K562 (cell line): Measurements from ENCODE around the gene HYAL1. TPM values are rescaled to one million over a fixed set of nuclear protein-coding genes. Genes with fewer than 3 reads are reported as not detected.

ENCODE experiments used
- ATAC-seq: fragments of 200-7000 bp; cut with Tn5 transposase; 3 replicates; pipeline ENCODE4 v1.9.1; 2020; ENCODE audit warnings: moderate library complexity
- BruUV-seq: library from RNA; stranded (reverse); fragments of 400-500 nt; replicated peaks from 2 replicates; lab custom pipeline; 2021; lab: Mats Ljungman, UMichigan
- CTCF ChIA-PET: fragments of 300-600 bp; formaldehyde crosslinking; extraction: SDS; loops from one replicate; lab custom pipeline; 2021; ENCODE audit warnings: low intra/inter-chr PET ratio; lab: Yijun Ruan, JAX
- POLR2A ChIA-PET: fragments of 300-600, 350-650 bp; sonication (Branson Sonifier 250); formaldehyde crosslinking; extraction: SDS; loops from one replicate; lab custom pipeline; 2021; ENCODE audit warnings: antibody characterized with exemption, inconsistent platforms; lab: Yijun Ruan, JAX
- DNase-seq, 4 experiments: peaks; one replicate each; pipeline versions ENCODE4 v3.0.0 to v3.0.0-alpha.2; 2011 to 2018; ENCODE audit warnings: low spot score in 3 of 4, mixed read lengths in 3 of 4; ENCODE audit errors: extremely low read depth in 1 of 4
- FAIRE-seq: peaks from 2 replicates; lab custom pipeline; 2011; peaks lifted over from hg19 to GRCh38; lab: Jason Lieb, UNC
- H2AFZ ChIP-seq: 2 replicates; pipeline ENCODE4 v1.6.0; 2011; ENCODE audit warnings: low read depth, low read length, control low read depth, inconsistent platforms
- H3K27ac ChIP-seq: fragments of 200-600 bp; 3 replicates; pipeline ENCODE4 v1.8.0; 2011; ENCODE audit warnings: low read depth, mild to moderate bottlenecking, control low read depth, inconsistent platforms, low read length, moderate library complexity, mixed read lengths; ENCODE audit errors: extremely low read depth
- H3K27me3 ChIP-seq, 2 experiments: fragments of 300-600 bp in 1 of 2; 2 replicates in 1 of 2; 3 replicates in 1 of 2; pipeline versions ENCODE4 v1.6.0 to v1.8.0; 2011; ENCODE audit warnings: inconsistent platforms in 2 of 2, low read length in 2 of 2, mild to moderate bottlenecking in 1 of 2, mixed read lengths in 1 of 2, moderate library complexity in 1 of 2; ENCODE audit not compliant: control insufficient read depth in 2 of 2, insufficient read depth in 2 of 2
- H3K36me3 ChIP-seq: fragments of 300-600 bp; 3 replicates; pipeline ENCODE4 v1.8.0; 2011; ENCODE audit warnings: mild to moderate bottlenecking, low read length, inconsistent platforms; ENCODE audit not compliant: control insufficient read depth, insufficient read depth
- H3K4me1 ChIP-seq, 2 experiments: fragments of 200-600 bp in 1 of 2; replicated peaks in 1 of 2; 2 replicates in 1 of 2; 3 replicates in 1 of 2; pipeline versions ENCODE4 v1.5.1 to v1.8.0; 2011; ENCODE audit warnings: inconsistent platforms in 2 of 2, low read length in 2 of 2, mild to moderate bottlenecking in 1 of 2, mixed read lengths in 1 of 2, moderate library complexity in 1 of 2; ENCODE audit not compliant: control insufficient read depth in 2 of 2, insufficient read depth in 2 of 2
- H3K4me2 ChIP-seq: 2 replicates; pipeline ENCODE4 v1.6.1; 2011; ENCODE audit warnings: low read length, control low read depth, inconsistent platforms, mixed read lengths; ENCODE audit not compliant: insufficient read depth
- H3K4me3 ChIP-seq: fragments of 200-600 bp; sonication (generic), shearing (Covaris generic); 2 replicates; pipeline ENCODE4 v1.5.1; 2016; ENCODE audit warnings: control low read depth, inconsistent platforms
- H3K79me2 ChIP-seq: fragments of 200-600 bp; 3 replicates; pipeline ENCODE4 v1.8.0; 2011; ENCODE audit warnings: low read length, inconsistent platforms; ENCODE audit not compliant: control insufficient read depth, insufficient read depth
- H3K9ac ChIP-seq, 2 experiments: 2 replicates each; pipeline versions ENCODE4 v1.6.0 to v1.6.1; 2011; ENCODE audit warnings: low read depth in 2 of 2, low read length in 2 of 2, control low read depth in 1 of 2, inconsistent platforms in 1 of 2, mild to moderate bottlenecking in 1 of 2, mixed read lengths in 1 of 2; ENCODE audit not compliant: insufficient read depth in 1 of 2
- H3K9me1 ChIP-seq: one replicate; pipeline ENCODE4 v1.6.0; 2011; ENCODE audit warnings: inconsistent platforms, mild to moderate bottlenecking, low read length, moderate library complexity; ENCODE audit not compliant: control insufficient read depth, insufficient read depth
- H3K9me3 ChIP-seq: replicated peaks from 2 replicates; pipeline ENCODE4 v1.5.1; 2011; ENCODE audit warnings: low read depth, low read length, inconsistent platforms; ENCODE audit not compliant: control insufficient read depth, insufficient read depth
- H4K20me1 ChIP-seq: replicated peaks from 2 replicates; pipeline ENCODE4 v1.6.1; 2011; ENCODE audit warnings: low read length, inconsistent platforms, mixed read lengths; ENCODE audit not compliant: control insufficient read depth, insufficient read depth
- CSDE1 ChIP-seq, 2 experiments: fragments of 450-650 bp; IDR thresholded peaks; 2 replicates each; pipeline ENCODE4 v1.6.1; 2016; ENCODE audit warnings: mild to moderate bottlenecking in 1 of 2
- CXXC5 ChIP-seq: fragments of 250-450 bp; sonication (Bioruptor Pico); IDR thresholded peaks from 2 replicates; pipeline ENCODE4 v1.8.0; 2022; ENCODE audit warnings: inconsistent platforms, mild to moderate bottlenecking, moderate library complexity
- FOXJ2 ChIP-seq: fragments of 200-800 bp; sonication (Bioruptor generic); IDR thresholded peaks from 2 replicates; pipeline ENCODE4 v1.6.1; 2016; ENCODE audit warnings: missing genetic modification characterization, missing compliant biosample characterization
- GABPA ChIP-seq: fragments of 200-800 bp; sonication (Bioruptor generic); conservative IDR thresholded peaks from 2 replicates; pipeline ENCODE4 v1.6.1; 2016; ENCODE audit warnings: low read depth, missing genetic modification characterization, missing compliant biosample characterization
- KAT8 ChIP-seq: fragments of 450-650 bp; IDR thresholded peaks from 2 replicates; pipeline ENCODE4 v1.6.1; 2016; ENCODE audit warnings: low read depth, mild to moderate bottlenecking
- MBD2 ChIP-seq: sonication (generic); IDR thresholded peaks from 2 replicates; pipeline ENCODE4 v1.6.1; 2016; ENCODE audit warnings: low read depth, borderline replicate concordance
- PHB ChIP-seq: fragments of 250-450 bp; sonication (Bioruptor Pico); IDR thresholded peaks from 2 replicates; pipeline ENCODE4 v1.5.0; 2021
- PHB2 ChIP-seq: fragments of 450-650 bp; IDR thresholded peaks from 2 replicates; pipeline ENCODE4 v1.6.1; 2017; ENCODE audit warnings: low read depth
- PURB ChIP-seq: sonication (generic); formaldehyde crosslinking; IDR thresholded peaks from 2 replicates; pipeline ENCODE4 v1.9.0; 2021; ENCODE audit warnings: low read depth, mild to moderate bottlenecking, missing genetic modification reagents
- SAFB ChIP-seq: fragments of 200-400 bp; formaldehyde crosslinking; IDR thresholded peaks from 2 replicates; pipeline ENCODE4 v1.6.1; 2017; ENCODE audit warnings: low read depth, low read length, borderline replicate concordance
- SAFB2 ChIP-seq: fragments of 200-400 bp; formaldehyde crosslinking; IDR thresholded peaks from 2 replicates; pipeline ENCODE4 v1.6.1; 2018; ENCODE audit warnings: borderline replicate concordance, low read length, low read depth, moderate library complexity; ENCODE audit not compliant: severe bottlenecking
- TSC22D4 ChIP-seq: fragments of 450-650 bp; IDR thresholded peaks from 2 replicates; pipeline ENCODE4 v1.6.1; 2016; ENCODE audit warnings: missing genetic modification characterization, missing biosample characterization, control low read depth
- XRCC4 ChIP-seq: IDR thresholded peaks from one replicate; pipeline ENCODE4 v1.6.1; 2011; ENCODE audit not compliant: insufficient read depth, insufficient read length; ENCODE audit errors: extremely low read depth
- ZFP30 ChIP-seq: fragments of 250-450 bp; sonication (Bioruptor Pico); IDR thresholded peaks from 2 replicates; pipeline ENCODE4 v1.8.0; 2022; ENCODE audit warnings: moderate library complexity, mild to moderate bottlenecking, inconsistent platforms, borderline replicate concordance
- ZKSCAN3 ChIP-seq: fragments of 250-450 bp; sonication (Bioruptor Pico); IDR thresholded peaks from 2 replicates; pipeline ENCODE4 v1.4.0; 2020
- ZNF12 ChIP-seq: sonication (generic); formaldehyde crosslinking; IDR thresholded peaks from 2 replicates; pipeline ENCODE4 v1.4.0; 2020; ENCODE audit warnings: mild to moderate bottlenecking, missing genetic modification reagents
- ZNF561 ChIP-seq: fragments of 450-650 bp; formaldehyde crosslinking; conservative IDR thresholded peaks from 2 replicates; pipeline ENCODE4 v1.4.0; 2020; ENCODE audit warnings: mild to moderate bottlenecking, moderate library complexity
- WGBS: fragments of 100-300 bp; shearing (Covaris generic); methylation state at CpG from one replicate; pipeline ENCODE4 v1.1.6; 2016; ENCODE audit warnings: low coverage, mixed read lengths; ENCODE audit not compliant: insufficient coverage; ENCODE audit errors: missing lambda C conversion rate; 5-methylcytosine and 5-hydroxymethylcytosine counted together
- in situ Hi-C: fragments of 300-500 bp; cut with MboI; formaldehyde crosslinking; loops from 4 replicates; pipeline ENCODE4 v1.15.0; 2018; ENCODE audit warnings: inconsistent platforms, mixed read lengths
- intact Hi-C: fragments of 100-400 bp; cut with micrococcal nuclease; formaldehyde crosslinking; loops from 2 replicates; pipeline ENCODE4 v1.14.2; 2022
- polyA plus RNA-seq, 8 experiments: library from polyadenylated mRNA; depleted of rRNA in 4 of 8; stranded (reverse) in 5 of 8; unstranded in 3 of 8; fragments of >200 nt; fragmentation: Nextera tagmentation in 2 of 8; fragmentation: Illumina TruSeq in 1 of 8; extraction: Ambion mirVana in 2 of 8; extraction: Trizol in 1 of 8; gene quantifications; 2 replicates each; pipeline versions ENCODE4 v1.2.1 to v1.2.3, GENCODE V29; 2011 to 2014; ENCODE audit warnings: inconsistent platforms in 1 of 8, missing spikeins in 1 of 8
- total RNA-seq, 7 experiments: library from RNA; depleted of rRNA in 6 of 7; stranded (reverse); fragments of >200 nt in 6 of 7; fragmentation: Illumina TruSeq in 2 of 7; extraction: Trizol in 2 of 7; gene quantifications; 2 replicates each; pipeline versions ENCODE4 v1.2.1 to v1.2.3, GENCODE V29; 2011 to 2021; ENCODE audit warnings: low replicate concordance in 1 of 7
- TF ChIP-seq, protein P1 (sequence below): fragments of 200-800 bp; sonication (Bioruptor generic); IDR thresholded peaks from 2 replicates; pipeline ENCODE4 v1.6.1; 2017; ENCODE audit warnings: missing genetic modification characterization, missing compliant biosample characterization
- TF ChIP-seq, protein P2 (sequence below): fragments of 250-450 bp; sonication (Bioruptor Pico); IDR thresholded peaks from 2 replicates; pipeline ENCODE4 v1.5.0; 2021
- TF ChIP-seq, protein P3 (sequence below): fragments of 450-650 bp; formaldehyde crosslinking; conservative IDR thresholded peaks from 2 replicates; pipeline ENCODE4 v1.4.0; 2022; ENCODE audit warnings: mild to moderate bottlenecking, missing genetic modification characterization

HYAL1 gene
- total and polyA plus RNA-seq, 9 of the 15 experiments (the other 6 are each of a cell fraction or from before 2014, with no cell fraction given): 1.4 to 8.5 (median 4.7) TPM

DNA sequence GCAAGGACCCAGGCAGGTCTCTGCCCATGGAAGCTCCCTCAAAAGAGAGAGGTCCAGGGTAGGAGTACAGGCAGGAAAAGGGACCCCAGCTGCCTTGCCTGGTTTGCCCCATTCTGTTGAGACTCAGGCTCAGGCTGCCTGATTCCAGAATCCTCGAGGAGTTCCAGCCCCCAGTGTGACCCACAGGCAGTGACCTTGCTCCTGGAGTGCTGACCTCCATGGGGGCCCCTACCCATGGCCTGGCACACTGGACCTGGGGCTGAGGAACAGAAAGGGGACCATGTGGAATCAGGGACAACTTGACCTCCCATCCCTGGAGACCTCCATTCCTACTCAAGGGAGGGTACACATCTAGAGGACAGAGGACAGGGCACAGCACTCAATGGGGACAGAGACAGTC lies 37.8 kb downstream of the HYAL1 start (continued):
- TF ChIP-seq CSDE1 (IDR thresholded peaks at IDR 0.05): no peak
- TF ChIP-seq KAT8: no peak
- no peak for TF ChIP-seq PHB (CRISPR knock-in tag)
- no peak for TF ChIP-seq PURB (CRISPR knock-in tag)
- TF ChIP-seq ZNF12 (CRISPR knock-in tag): no peak
- TF ChIP-seq PHB2: no peak
- TF ChIP-seq TSC22D4 (tag): no peak

DNA sequence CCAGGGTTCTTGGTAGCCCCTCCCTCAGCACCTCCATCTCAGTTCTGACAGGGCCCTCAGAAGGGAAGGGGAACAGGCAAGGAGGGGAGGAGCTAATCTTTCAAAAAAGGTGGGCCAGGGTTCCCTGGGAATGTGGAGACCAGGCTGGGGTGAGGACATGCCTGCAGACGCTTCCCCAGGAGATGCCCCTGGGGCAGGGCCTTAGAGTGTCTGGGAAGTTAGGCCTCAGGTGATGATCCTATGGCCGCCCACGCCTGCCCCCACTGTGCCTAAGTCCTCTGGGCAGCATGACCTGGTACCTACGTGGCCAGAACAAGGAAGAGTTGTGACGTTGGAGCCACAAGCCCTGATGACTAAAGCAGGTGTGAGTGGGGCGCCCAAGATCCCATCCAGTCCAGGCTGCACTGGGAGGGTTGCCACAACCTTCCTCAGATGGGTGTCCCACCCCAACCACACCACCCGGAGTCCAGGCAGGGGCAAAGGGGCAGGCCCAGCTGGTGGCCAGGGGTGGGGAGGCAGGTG lies 38.3 kb downstream of the HYAL1 start:
- FAIRE-seq (no peak), ATAC-seq (no peak), DNase-seq (no peak)
- H3K9me3 ChIP-seq: no peaks in the 10 kb centered on the region
- WGBS: 58% methylated on average over 6 of the region's 7 CpGs
- H3K27ac ChIP-seq: no peak overlapping the region; the same call in 2 of the 3 replicates
- peak overlapping the region in 1 of 2 experiments; percentile 52; a peak in 2 of 4 replicates for H3K9ac ChIP-seq
- peaks cover 3% of the 10 kb centered on the region; the same call in 1 of the 3 replicates for H3K79me2 ChIP-seq
- peaks cover 6 to 50% of the 10 kb centered on the region in 2 experiments; a peak in 4 of 5 replicates for H3K4me1 ChIP-seq
- in situ Hi-C loops: no loop called here
- H3K36me3 ChIP-seq: no peaks in the 10 kb centered on the region
- no peak overlapping the region for H2AFZ ChIP-seq
- H3K9me1 ChIP-seq: no peaks in the 10 kb centered on the region
- no peaks in the 10 kb centered on the region for H3K27me3 ChIP-seq
- no TSS peak for BruUV-seq
- no peaks in the 10 kb centered on the region for H4K20me1 ChIP-seq
- intact Hi-C loops: no loop called here
- ChIA-PET CTCF (no interaction called here), POLR2A (no interaction called here)
- no peak overlapping the region for H3K4me3 ChIP-seq
- H3K4me2 ChIP-seq: no peak overlapping the region
- TF ChIP-seq MBD2 (no peak), SAFB2 (no peak), CXXC5 (no peak), GABPA (no peak), SAFB (no peak), ZKSCAN3 (CRISPR knock-in tag) (no peak), XRCC4 (no peak), ZFP30 (CRISPR knock-in tag) (no peak), FOXJ2 (no peak), ZNF561 (CRISPR knock-in tag) (no peak)
- TF ChIP-seq, protein P1, sequence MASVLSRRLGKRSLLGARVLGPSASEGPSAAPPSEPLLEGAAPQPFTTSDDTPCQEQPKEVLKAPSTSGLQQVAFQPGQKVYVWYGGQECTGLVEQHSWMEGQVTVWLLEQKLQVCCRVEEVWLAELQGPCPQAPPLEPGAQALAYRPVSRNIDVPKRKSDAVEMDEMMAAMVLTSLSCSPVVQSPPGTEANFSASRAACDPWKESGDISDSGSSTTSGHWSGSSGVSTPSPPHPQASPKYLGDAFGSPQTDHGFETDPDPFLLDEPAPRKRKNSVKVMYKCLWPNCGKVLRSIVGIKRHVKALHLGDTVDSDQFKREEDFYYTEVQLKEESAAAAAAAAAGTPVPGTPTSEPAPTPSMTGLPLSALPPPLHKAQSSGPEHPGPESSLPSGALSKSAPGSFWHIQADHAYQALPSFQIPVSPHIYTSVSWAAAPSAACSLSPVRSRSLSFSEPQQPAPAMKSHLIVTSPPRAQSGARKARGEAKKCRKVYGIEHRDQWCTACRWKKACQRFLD (CRISPR knock-in tag): no peak
- TF ChIP-seq, protein P2, sequence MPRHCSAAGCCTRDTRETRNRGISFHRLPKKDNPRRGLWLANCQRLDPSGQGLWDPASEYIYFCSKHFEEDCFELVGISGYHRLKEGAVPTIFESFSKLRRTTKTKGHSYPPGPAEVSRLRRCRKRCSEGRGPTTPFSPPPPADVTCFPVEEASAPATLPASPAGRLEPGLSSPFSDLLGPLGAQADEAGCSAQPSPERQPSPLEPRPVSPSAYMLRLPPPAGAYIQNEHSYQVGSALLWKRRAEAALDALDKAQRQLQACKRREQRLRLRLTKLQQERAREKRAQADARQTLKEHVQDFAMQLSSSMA (CRISPR knock-in tag): no peak
- TF ChIP-seq, protein P3, sequence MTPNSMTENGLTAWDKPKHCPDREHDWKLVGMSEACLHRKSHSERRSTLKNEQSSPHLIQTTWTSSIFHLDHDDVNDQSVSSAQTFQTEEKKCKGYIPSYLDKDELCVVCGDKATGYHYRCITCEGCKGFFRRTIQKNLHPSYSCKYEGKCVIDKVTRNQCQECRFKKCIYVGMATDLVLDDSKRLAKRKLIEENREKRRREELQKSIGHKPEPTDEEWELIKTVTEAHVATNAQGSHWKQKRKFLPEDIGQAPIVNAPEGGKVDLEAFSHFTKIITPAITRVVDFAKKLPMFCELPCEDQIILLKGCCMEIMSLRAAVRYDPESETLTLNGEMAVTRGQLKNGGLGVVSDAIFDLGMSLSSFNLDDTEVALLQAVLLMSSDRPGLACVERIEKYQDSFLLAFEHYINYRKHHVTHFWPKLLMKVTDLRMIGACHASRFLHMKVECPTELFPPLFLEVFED (CRISPR knock-in tag): no peak
